Gastroesophageal sphincter (tissue), 4 donors: ENCODE results near the gene ACAD11. TPM values are rescaled to one million over a fixed set of nuclear protein-coding genes. Genes with fewer than 3 reads are reported as not detected.

ENCODE experiments used
- ATAC-seq: fragments of 150-250 bp; one replicate; pipeline ENCODE4 v1.9.1; 2016; ENCODE audit warnings: mild to moderate bottlenecking, moderate library complexity
- H3K27ac ChIP-seq, 4 donors: fragments of 200-600 bp; sonication (generic) in 3 of 4; 1 replicate in 3 of 4; 2 replicates in 1 of 4; pipeline ENCODE4 v1.5.1; 2016 to 2019
- H3K27me3 ChIP-seq: fragments of 200-600 bp; sonication (generic); one replicate; pipeline ENCODE4 v1.5.1; 2019
- H3K36me3 ChIP-seq, 2 donors: fragments of 200-600 bp; sonication (generic); one replicate each; pipeline ENCODE4 v1.5.1; 2019; ENCODE audit warnings: control low read depth in 1 of 2
- H3K4me1 ChIP-seq, 3 donors: fragments of 200-600 bp; sonication (generic); 1 replicate in 2 of 3; 2 replicates in 1 of 3; pipeline ENCODE4 v1.5.1; 2016 to 2019; ENCODE audit warnings: control low read depth in 2 of 3
- H3K4me3 ChIP-seq, 2 donors: fragments of 200-600 bp; sonication (generic); one replicate each; pipeline ENCODE4 v1.5.1; 2019; ENCODE audit warnings: mild to moderate bottlenecking in 1 of 2, moderate library complexity in 1 of 2
- H3K9me3 ChIP-seq, 3 donors: fragments of 200-600 bp; sonication (generic); one replicate each; pipeline ENCODE4 v1.5.1; 2017 to 2019; ENCODE audit warnings: control low read depth in 2 of 3
- EP300 ChIP-seq: sonication (generic); formaldehyde crosslinking; IDR thresholded peaks from one replicate; pipeline ENCODE4 v1.6.1; 2017; ENCODE audit warnings: antibody characterized with exemption, mild to moderate bottlenecking
- POLR2A ChIP-seq, 2 donors: fragments of 450-650 bp; IDR thresholded peaks; one replicate each; pipeline ENCODE4 v1.6.1; 2017; ENCODE audit warnings: antibody characterized with exemption in 2 of 2, mild to moderate bottlenecking in 2 of 2, moderate library complexity in 1 of 2
- POLR2AphosphoS5 ChIP-seq: sonication (generic); formaldehyde crosslinking; IDR thresholded peaks from one replicate; pipeline ENCODE4 v1.6.1; 2017; ENCODE audit warnings: antibody characterized with exemption
- WGBS, 2 donors: methylation state at CpG; one replicate each; pipeline ENCODE4 v1.1.5; 2018; ENCODE audit warnings: low coverage in 1 of 2; 5-methylcytosine and 5-hydroxymethylcytosine counted together
- total RNA-seq, 4 donors: library from RNA; depleted of rRNA; stranded (reverse); fragments of >200 nt; gene quantifications; one replicate each; pipeline ENCODE4 v1.1.0, GENCODE V29; 2016
- TF ChIP-seq, protein P1 (sequence below), 4 experiments: fragments of 200-600 bp in 2 of 4; fragments of 450-650 bp in 2 of 4; sonication (generic) in 1 of 4; IDR thresholded peaks; one replicate each; pipeline ENCODE4 v1.5.1; 2017 to 2019; ENCODE audit warnings: antibody characterized with exemption in 4 of 4, mild to moderate bottlenecking in 2 of 4, moderate library complexity in 2 of 4

ACAD11 gene
- total RNA-seq, 4 donors from 2014 or later, result 9.7 to 44.2 (median 21.1) TPM

DNA sequence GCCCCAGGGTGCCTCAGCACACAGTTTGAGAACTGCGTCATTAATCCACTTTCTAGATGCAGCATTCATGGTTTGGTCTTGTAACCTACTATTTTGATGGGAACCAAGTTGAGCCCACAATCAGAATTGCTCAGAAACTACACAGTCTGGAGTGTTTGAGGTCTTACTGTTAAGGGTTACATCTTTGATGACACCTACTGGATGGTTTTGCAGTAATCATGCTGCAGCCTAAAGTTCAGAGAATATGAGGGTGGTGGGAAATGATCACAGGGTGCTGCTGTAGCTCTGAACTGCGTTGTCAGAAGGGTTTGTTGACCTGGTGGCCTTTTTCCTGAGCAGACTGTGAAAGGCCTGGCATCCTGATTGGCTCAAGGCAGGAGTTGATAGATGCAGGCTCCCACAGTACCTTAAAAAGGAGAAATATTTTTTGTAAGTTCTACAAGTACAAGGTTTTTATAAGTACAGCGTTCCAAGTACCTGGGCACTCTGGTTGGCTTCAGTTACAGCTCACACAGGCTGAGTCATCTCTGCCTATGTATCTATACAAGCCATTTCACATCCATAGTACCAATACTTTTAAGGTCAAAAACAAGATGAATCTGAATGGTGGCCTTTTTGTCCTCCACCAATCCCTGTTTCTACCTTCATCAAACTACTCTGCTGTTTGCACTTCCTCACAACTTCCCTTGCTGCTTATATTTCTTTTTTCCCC is 123.0 kb downstream of the ACAD11 start:
- no peak for ATAC-seq
- peaks cover 0 to 13% (median 0%) of the 10 kb centered on the region in 3 donors for H3K4me1 ChIP-seq

GRCh38 chr3:132535575-132536441 is 123.8 kb downstream of the ACAD11 start:
- no peak overlapping the region for H3K4me3 ChIP-seq
- peak; percentile 78 for ATAC-seq
- 48 to 79% methylated on average over 2 to 7 of the region's 7 CpGs for WGBS, 2 donors
- peak overlapping the region in 1 of 4 donors; percentile 13 for H3K27ac ChIP-seq
- peaks cover 0 to 13% (median 0%) of the 10 kb centered on the region in 3 donors for H3K4me1 ChIP-seq
- H3K36me3 ChIP-seq, result peaks cover 0 to 83% of the 10 kb centered on the region in 2 donors
- no peaks in the 10 kb centered on the region for H3K9me3 ChIP-seq
- no peaks in the 10 kb centered on the region for H3K27me3 ChIP-seq
- TF ChIP-seq POLR2AphosphoS5, result no peak
- TF ChIP-seq POLR2A (IDR thresholded peaks at IDR 0.05), result peak in 1 of 2 donors; percentile 14
- no peak for TF ChIP-seq EP300
- TF ChIP-seq, protein P1, sequence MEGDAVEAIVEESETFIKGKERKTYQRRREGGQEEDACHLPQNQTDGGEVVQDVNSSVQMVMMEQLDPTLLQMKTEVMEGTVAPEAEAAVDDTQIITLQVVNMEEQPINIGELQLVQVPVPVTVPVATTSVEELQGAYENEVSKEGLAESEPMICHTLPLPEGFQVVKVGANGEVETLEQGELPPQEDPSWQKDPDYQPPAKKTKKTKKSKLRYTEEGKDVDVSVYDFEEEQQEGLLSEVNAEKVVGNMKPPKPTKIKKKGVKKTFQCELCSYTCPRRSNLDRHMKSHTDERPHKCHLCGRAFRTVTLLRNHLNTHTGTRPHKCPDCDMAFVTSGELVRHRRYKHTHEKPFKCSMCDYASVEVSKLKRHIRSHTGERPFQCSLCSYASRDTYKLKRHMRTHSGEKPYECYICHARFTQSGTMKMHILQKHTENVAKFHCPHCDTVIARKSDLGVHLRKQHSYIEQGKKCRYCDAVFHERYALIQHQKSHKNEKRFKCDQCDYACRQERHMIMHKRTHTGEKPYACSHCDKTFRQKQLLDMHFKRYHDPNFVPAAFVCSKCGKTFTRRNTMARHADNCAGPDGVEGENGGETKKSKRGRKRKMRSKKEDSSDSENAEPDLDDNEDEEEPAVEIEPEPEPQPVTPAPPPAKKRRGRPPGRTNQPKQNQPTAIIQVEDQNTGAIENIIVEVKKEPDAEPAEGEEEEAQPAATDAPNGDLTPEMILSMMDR (IDR thresholded peaks at IDR 0.05), result peak; percentile 55 to 80 (median 72)

More for the DNA sequence above, 123.0 kb downstream of the ACAD11 start:
- WGBS, 2 donors, result 94 to 95% methylated on average over 2 to 3 of the region's 3 CpGs
- Histone ChIP-seq H3K27ac (peak overlapping the region in 1 of 4 donors; percentile 13), H3K27me3 (no peaks in the 10 kb centered on the region), H3K9me3 (no peaks in the 10 kb centered on the region), H3K4me3 (no peak overlapping the region), H3K36me3 (peaks cover 0 to 83% of the 10 kb centered on the region in 2 donors)
- no peak for TF ChIP-seq EP300
- no peak for TF ChIP-seq POLR2A (IDR thresholded peaks at IDR 0.05)
- TF ChIP-seq, protein P1 (IDR thresholded peaks at IDR 0.05), result no peak
- TF ChIP-seq POLR2AphosphoS5, result no peak

GRCh38 chr3:132530624-132531023 is 129.0 kb downstream of the ACAD11 start:
- TF ChIP-seq POLR2A (IDR thresholded peaks at IDR 0.05), result no peak
- TF ChIP-seq EP300, result no peak
- TF ChIP-seq, protein P1 (IDR thresholded peaks at IDR 0.05), result no peak
- no peak for TF ChIP-seq POLR2AphosphoS5

DNA sequence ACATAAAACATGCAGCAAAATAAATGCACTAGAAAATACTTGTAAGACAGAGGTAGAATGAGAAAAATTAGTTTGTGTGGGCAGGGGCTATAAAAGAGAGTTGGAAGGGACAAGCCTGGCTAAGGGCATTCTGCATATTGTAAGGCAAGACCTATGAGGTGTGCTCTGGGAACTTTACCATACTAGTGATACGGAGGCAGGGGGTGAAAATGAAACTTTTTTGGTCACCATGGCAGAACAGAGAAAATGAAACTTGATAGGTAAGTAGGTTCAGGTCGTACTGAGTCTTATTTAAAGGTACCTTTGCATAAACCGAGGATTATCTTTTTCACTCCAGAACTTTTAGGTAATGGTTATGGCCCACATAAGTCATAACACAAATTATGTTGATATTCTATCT is 137.3 kb downstream of the ACAD11 start:
- WGBS, 2 donors, result 74 to 94% methylated on average over 3 of the region's 3 CpGs

More at GRCh38 chr3:132530624-132531023, 129.0 kb downstream of the ACAD11 start:
- WGBS, 2 donors, result 64 to 78% methylated on average over 2 to 3 of the region's 3 CpGs
- no peak overlapping the region for H3K4me3 ChIP-seq
- H3K4me1 ChIP-seq, result no peaks in the 10 kb centered on the region
- no peaks in the 10 kb centered on the region for H3K27me3 ChIP-seq
- peaks cover 4 to 93% of the 10 kb centered on the region in 2 donors for H3K36me3 ChIP-seq
- no peak for ATAC-seq
- no peaks in the 10 kb centered on the region for H3K9me3 ChIP-seq
- no peak overlapping the region for H3K27ac ChIP-seq

More for the DNA sequence above, 137.3 kb downstream of the ACAD11 start:
- Histone ChIP-seq H3K4me1 (no peaks in the 10 kb centered on the region), H3K27me3 (no peaks in the 10 kb centered on the region), H3K36me3 (peaks cover 11 to 91% of the 10 kb centered on the region in 2 donors), H3K27ac (no peak overlapping the region), H3K9me3 (no peaks in the 10 kb centered on the region), H3K4me3 (no peak overlapping the region)
- no peak for ATAC-seq
- no peak for TF ChIP-seq EP300
- TF ChIP-seq, protein P1 (IDR thresholded peaks at IDR 0.05), result no peak
- TF ChIP-seq POLR2A (IDR thresholded peaks at IDR 0.05), result no peak
- no peak for TF ChIP-seq POLR2AphosphoS5
